H1 (cell line): ENCODE data around the gene ERGIC3. TPM values are rescaled to one million over a fixed set of nuclear protein-coding genes. Genes with fewer than 3 reads are reported as not detected.

ENCODE experiments used
- CTCF ChIA-PET: fragments of 300-600 bp; sonication (Branson Sonifier 250); formaldehyde crosslinking; loops from one replicate; lab custom pipeline; 2021; ENCODE audit not compliant: partially characterized antibody; lab: Charles Lee
- POLR2A ChIA-PET: fragments of 300-600 bp; sonication (Branson Sonifier 250); formaldehyde crosslinking; loops from one replicate; lab custom pipeline; 2021; ENCODE audit warnings: inconsistent platforms; ENCODE audit not compliant: partially characterized antibody; lab: Charles Lee
- DNase-seq, 2 experiments: peaks; one replicate each; pipeline versions ENCODE4 v3.0.0 to v3.0.0-alpha.2; 2010 to 2022; ENCODE audit warnings: low spot score in 2 of 2, low read depth in 1 of 2, mixed read lengths in 1 of 2
- FAIRE-seq: peaks from 2 replicates; lab custom pipeline; 2011; peaks lifted over from hg19 to GRCh38; lab: Jason Lieb, UNC
- H2AFZ ChIP-seq: 2 replicates; pipeline ENCODE4 v1.8.1; 2012; ENCODE audit warnings: low read length, inconsistent platforms
- H2AK5ac ChIP-seq: 2 replicates; pipeline ENCODE4 v1.6.1; 2013; ENCODE audit warnings: low read depth, low read length
- H2BK120ac ChIP-seq: replicated peaks from 2 replicates; pipeline ENCODE3; 2013; ENCODE audit warnings: low read depth, low read length, inconsistent platforms
- H2BK12ac ChIP-seq: 2 replicates; pipeline ENCODE4 v1.6.1; 2013; ENCODE audit warnings: low read depth, low read length
- H2BK15ac ChIP-seq: 2 replicates; pipeline ENCODE4 v1.6.1; 2013; ENCODE audit warnings: low read length
- H2BK20ac ChIP-seq: 2 replicates; pipeline ENCODE4 v1.6.1; 2013; ENCODE audit warnings: low read length
- H2BK5ac ChIP-seq: 2 replicates; pipeline ENCODE4 v1.6.1; 2013; ENCODE audit warnings: low read depth, low read length
- H3K14ac ChIP-seq: 2 replicates; pipeline ENCODE4 v1.6.1; 2013; ENCODE audit warnings: inconsistent platforms; ENCODE audit not compliant: insufficient read length
- H3K18ac ChIP-seq: 2 replicates; pipeline ENCODE4 v1.6.1; 2013; ENCODE audit warnings: low read length; ENCODE audit errors: extremely low read depth
- H3K23ac ChIP-seq: 2 replicates; pipeline ENCODE4 v1.6.1; 2013; ENCODE audit warnings: inconsistent platforms; ENCODE audit not compliant: insufficient read length
- H3K23me2 ChIP-seq: 2 replicates; pipeline ENCODE4 v1.6.1; 2013; ENCODE audit warnings: low read depth, low read length
- H3K27ac ChIP-seq: 2 replicates; pipeline ENCODE4 v1.6.1; 2011; ENCODE audit warnings: low read depth, low read length, inconsistent platforms
- H3K27me3 ChIP-seq, 4 experiments: replicated peaks in 1 of 4; 1 replicate in 1 of 4; 2 replicates in 3 of 4; pipeline versions ENCODE4 v1.6.1 to v1.8.1; 2011 to 2013; ENCODE audit warnings: low read length in 3 of 4, mild to moderate bottlenecking in 3 of 4, inconsistent platforms in 2 of 4, mixed read lengths in 2 of 4, moderate library complexity in 1 of 4; ENCODE audit not compliant: control insufficient read depth in 3 of 4, insufficient read depth in 3 of 4; ENCODE audit errors: extremely low read depth in 1 of 4
- H3K36me3 ChIP-seq, 4 experiments: 2 replicates each; pipeline versions ENCODE4 v1.6.1 to v1.8.1; 2011 to 2013; ENCODE audit warnings: mild to moderate bottlenecking in 4 of 4, low read length in 3 of 4, moderate library complexity in 2 of 4, control low read depth in 1 of 4, inconsistent platforms in 1 of 4; ENCODE audit not compliant: insufficient read depth in 4 of 4, control insufficient read depth in 2 of 4
- H3K4ac ChIP-seq: replicated peaks from 2 replicates; pipeline ENCODE3; 2013; ENCODE audit warnings: low read length, low read depth, mixed read lengths, inconsistent platforms; ENCODE audit not compliant: insufficient read length
- H3K4me1 ChIP-seq, 4 experiments: replicated peaks in 1 of 4; 1 replicate in 1 of 4; 2 replicates in 3 of 4; pipeline versions ENCODE4 v1.6.1 to v1.8.1; 2011 to 2013; ENCODE audit warnings: low read length in 3 of 4, inconsistent platforms in 2 of 4, mixed read lengths in 1 of 4; ENCODE audit not compliant: insufficient read depth in 4 of 4, control insufficient read depth in 3 of 4
- H3K4me2 ChIP-seq, 2 experiments: 2 replicates each; pipeline versions ENCODE4 v1.6.1 to v1.8.1; 2011 to 2013; ENCODE audit warnings: low read depth in 2 of 2, low read length in 2 of 2, control low read depth in 1 of 2, inconsistent platforms in 1 of 2, mild to moderate bottlenecking in 1 of 2; ENCODE audit not compliant: insufficient read depth in 1 of 2
- H3K4me3 ChIP-seq, 4 experiments: fragments of 200-600, 300-600 bp in 1 of 4; sonication (generic), shearing (Covaris generic), sonication (Bioruptor Twin) in 1 of 4; 2 replicates each; pipeline versions ENCODE4 v1.5.1 to v1.8.1; 2011 to 2016; ENCODE audit warnings: low read length in 4 of 4, low read depth in 3 of 4, control low read depth in 2 of 4, inconsistent platforms in 2 of 4, mild to moderate bottlenecking in 2 of 4, mixed read lengths in 1 of 4, moderate library complexity in 1 of 4; ENCODE audit not compliant: insufficient read depth in 2 of 4; ENCODE audit errors: extremely low read depth in 1 of 4
- H3K56ac ChIP-seq: replicated peaks from 2 replicates; pipeline ENCODE3; 2013; ENCODE audit warnings: low read depth, mild to moderate bottlenecking, mixed read lengths, low read length, inconsistent platforms; ENCODE audit not compliant: insufficient read length
- H3K79me1 ChIP-seq: 2 replicates; pipeline ENCODE4 v1.6.1; 2013; ENCODE audit warnings: low read depth, low read length, control low read depth
- H3K79me2 ChIP-seq, 2 experiments: 2 replicates each; pipeline versions ENCODE4 v1.6.1 to v1.8.1; 2012 to 2013; ENCODE audit warnings: low read length in 2 of 2, mild to moderate bottlenecking in 2 of 2, inconsistent platforms in 1 of 2; ENCODE audit not compliant: insufficient read depth in 2 of 2, control insufficient read depth in 1 of 2
- H3K9ac ChIP-seq, 4 experiments: replicated peaks in 1 of 4; 1 replicate in 1 of 4; 2 replicates in 3 of 4; pipeline versions ENCODE4 v1.6.1 to v1.8.1; 2011 to 2013; ENCODE audit warnings: low read depth in 3 of 4, low read length in 3 of 4, control low read depth in 2 of 4, mild to moderate bottlenecking in 2 of 4, moderate library complexity in 2 of 4, inconsistent platforms in 1 of 4; ENCODE audit errors: extremely low read depth in 1 of 4
- H3K9me3 ChIP-seq, 2 experiments: 2 replicates each; pipeline versions ENCODE4 v1.6.1 to v1.8.1; 2012 to 2013; ENCODE audit warnings: mild to moderate bottlenecking in 2 of 2, moderate library complexity in 2 of 2, control low read depth in 1 of 2, inconsistent platforms in 1 of 2, low read depth in 1 of 2, low read length in 1 of 2, mixed read lengths in 1 of 2; ENCODE audit not compliant: insufficient read depth in 2 of 2
- H4K20me1 ChIP-seq, 2 experiments: replicated peaks in 1 of 2; 2 replicates each; pipeline versions ENCODE3 to v1.8.1; 2011 to 2013; ENCODE audit warnings: inconsistent platforms in 2 of 2, low read length in 2 of 2, mild to moderate bottlenecking in 1 of 2; ENCODE audit not compliant: insufficient read depth in 2 of 2, control insufficient read depth in 1 of 2
- H4K5ac ChIP-seq: 2 replicates; pipeline ENCODE4 v1.6.1; 2013; ENCODE audit warnings: low read length, low read depth, mixed read lengths, inconsistent platforms; ENCODE audit not compliant: insufficient read length
- H4K8ac ChIP-seq: 2 replicates; pipeline ENCODE4 v1.8.0; 2013; ENCODE audit warnings: mild to moderate bottlenecking, moderate library complexity, low read length, inconsistent platforms; ENCODE audit not compliant: insufficient read depth; ENCODE audit errors: extremely low read depth
- H4K91ac ChIP-seq: replicated peaks from 2 replicates; pipeline ENCODE3; 2013; ENCODE audit warnings: low read length, mixed read lengths, inconsistent platforms; ENCODE audit not compliant: insufficient read length
- BRCA1 ChIP-seq: IDR thresholded peaks from 2 replicates; pipeline ENCODE4 v1.6.1; 2012; ENCODE audit warnings: low read depth, low read length, improper control_type of control experiment
- CEBPB ChIP-seq: IDR thresholded peaks from 2 replicates; pipeline ENCODE4 v1.6.1; 2012; ENCODE audit warnings: low read depth, low read length
- CREB1 ChIP-seq: IDR thresholded peaks from 2 replicates; pipeline ENCODE4 v1.6.1; 2012; ENCODE audit warnings: inconsistent platforms
- JUN ChIP-seq: IDR thresholded peaks from 2 replicates; pipeline ENCODE4 v1.6.1; 2011; ENCODE audit warnings: low read depth, mild to moderate bottlenecking, improper control_type of control experiment, low read length
- KDM1A ChIP-seq: fragments of 200-600, 300-600 bp; sonication (generic); IDR thresholded peaks from 2 replicates; pipeline ENCODE4 v1.7.1; 2016; ENCODE audit warnings: mild to moderate bottlenecking, low read length, borderline replicate concordance
- PHF8 ChIP-seq: fragments of 200-600 bp; sonication (generic); conservative IDR thresholded peaks from 2 replicates; pipeline ENCODE4 v1.7.1; 2012; ENCODE audit warnings: low read depth, mild to moderate bottlenecking, inconsistent platforms, low read length, moderate library complexity
- POU5F1 ChIP-seq: IDR thresholded peaks from 2 replicates; pipeline ENCODE4 v1.6.1; 2011; ENCODE audit warnings: low read depth, mild to moderate bottlenecking, low read length, moderate library complexity
- RBBP5 ChIP-seq: IDR thresholded peaks from 2 replicates; pipeline ENCODE4 v1.7.1; 2012; ENCODE audit warnings: low read depth, mild to moderate bottlenecking, inconsistent platforms, low read length, moderate library complexity, borderline replicate concordance
- RFX5 ChIP-seq: IDR thresholded peaks from 2 replicates; pipeline ENCODE4 v1.6.1; 2011; ENCODE audit warnings: low read depth, low read length, improper control_type of control experiment, borderline replicate concordance
- SIN3A ChIP-seq, 2 experiments: IDR thresholded peaks in 1 of 2; conservative IDR thresholded peaks in 1 of 2; 2 replicates each; pipeline ENCODE4 v1.6.1; 2011 to 2012; ENCODE audit warnings: low read length in 2 of 2, improper control_type of control experiment in 1 of 2, low read depth in 1 of 2, mild to moderate bottlenecking in 1 of 2
- ZNF274 ChIP-seq: IDR thresholded peaks from 2 replicates; pipeline ENCODE4 v1.7.0; 2012; ENCODE audit warnings: low read length, borderline replicate concordance; ENCODE audit errors: extremely low read depth
- WGBS, 2 experiments: shearing (Covaris generic) in 1 of 2; methylation state at CpG; one replicate each; pipeline versions ENCODE4 v1.1.6 to v1.1.7; 2013 to 2015; ENCODE audit warnings: low lambda C conversion rate in 2 of 2, mixed read lengths in 2 of 2, inconsistent platforms in 1 of 2, low coverage in 1 of 2, missing lambda C conversion rate in 1 of 2; ENCODE audit not compliant: insufficient replicate concordance in 2 of 2, insufficient coverage in 1 of 2, insufficient read length in 1 of 2; ENCODE audit errors: extremely low coverage in 1 of 2, missing lambda C conversion rate in 1 of 2; 5-methylcytosine and 5-hydroxymethylcytosine counted together
- polyA plus RNA-seq, 7 experiments: library from polyadenylated mRNA; depleted of rRNA in 3 of 7; stranded (reverse) in 5 of 7; unstranded in 2 of 7; fragments of >200 nt in 5 of 7; fragments of 200-250 nt in 2 of 7; gene quantifications; 1 replicate in 5 of 7; 2 replicates in 1 of 7; 4 replicates in 1 of 7; pipeline versions ENCODE4 v1.2.1 to v1.2.3, GENCODE V29; 2011 to 2013; ENCODE audit warnings: missing spikeins in 2 of 7, mixed read lengths in 2 of 7
- total RNA-seq: library from RNA; stranded (reverse); fragmentation: NEBNext Ultra II Directional; extraction: Animal tissue kit (Norgen Biotek cat#: 25700); gene quantifications from 2 replicates; pipeline ENCODE4 v1.2.1, GENCODE V29; 2021
- TF ChIP-seq, protein P1 (sequence below), 3 experiments: IDR thresholded peaks; 1 replicate in 2 of 3; 2 replicates in 1 of 3; pipeline versions ENCODE4 v1.5.1 to v1.6.1; 2011; ENCODE audit warnings: low read length in 3 of 3, mild to moderate bottlenecking in 3 of 3, inconsistent platforms in 2 of 3, low read depth in 1 of 3, moderate library complexity in 1 of 3; ENCODE audit not compliant: insufficient read depth in 1 of 3; ENCODE audit errors: control extremely low read depth in 1 of 3

Gene ERGIC3
- total and polyA plus RNA-seq, 2 of the 8 experiments (the other 6 are each of a cell fraction or from before 2014, with no cell fraction given), result 178 to 341 TPM

DNA sequence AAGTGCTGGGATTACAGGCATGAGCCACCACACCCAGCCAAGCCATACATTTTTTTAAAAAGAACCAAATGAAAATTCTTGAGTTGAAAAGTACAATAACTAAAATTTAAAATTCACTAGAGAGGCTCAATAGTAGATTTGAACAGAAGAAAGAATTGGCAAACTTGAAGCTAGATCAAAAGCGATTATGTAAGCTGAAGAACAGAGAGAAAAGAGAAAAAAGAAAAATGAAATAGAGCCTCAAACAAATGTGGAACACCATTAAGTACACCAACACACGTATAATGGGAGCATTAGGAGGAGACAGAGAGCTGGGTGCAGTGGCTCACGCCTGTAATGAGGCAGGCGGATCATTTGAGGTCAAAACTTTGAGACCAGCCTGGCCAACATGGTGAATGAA, 31.0 kb downstream of the ERGIC3 start:
- Histone ChIP-seq H3K79me2 (no peaks in the 10 kb centered on the region), H3K4ac (no peak overlapping the region), H3K36me3 (no peaks in the 10 kb centered on the region), H2AFZ (no peak overlapping the region), H4K20me1 (no peaks in the 10 kb centered on the region), H2BK5ac (no peak overlapping the region), H3K4me3 (no peak overlapping the region), H3K4me1 (no peaks in the 10 kb centered on the region), H2BK120ac (no peak overlapping the region), H3K4me2 (no peak overlapping the region), H2BK15ac (no peak overlapping the region), H3K56ac (no peak overlapping the region), H3K27me3 (no peaks in the 10 kb centered on the region), H4K5ac (no peak overlapping the region), H4K91ac (no peak overlapping the region), H3K14ac (no peak overlapping the region), H4K8ac (no peak overlapping the region), H3K79me1 (no peaks in the 10 kb centered on the region), H3K9ac (no peak overlapping the region), H3K23ac (no peak overlapping the region), H2BK12ac (no peak overlapping the region), H3K27ac (no peak overlapping the region), H3K9me3 (0 out of 4 replicates have a peak, but pooled peaks cover 0 to 2% of the 10 kb centered on the region in 2 experiments), H2BK20ac (no peak overlapping the region), H3K23me2 (no peaks in the 10 kb centered on the region), H3K18ac (no peak overlapping the region), H2AK5ac (no peak overlapping the region)
- WGBS, 2 experiments, result 93% methylated on average over 4 of the region's 4 CpGs; no CpG with 5 or more reads in 1 of the 2 experiments
- ChIA-PET POLR2A (interaction anchor here (1.6 kb wide), 2 partner anchors 31 to 43 kb away, joined by 3 to 5 read pairs; partner anchors contain the start of gene SPAG4), CTCF (interaction anchor here (1.1 to 2.3 kb wide), 4 partner anchors 14 to 45 kb away, joined by 3 to 12 read pairs (median 4); no protein-coding TSS in a partner anchor)
- FAIRE-seq (no peak), DNase-seq (no peak)
- TF ChIP-seq, protein P1, sequence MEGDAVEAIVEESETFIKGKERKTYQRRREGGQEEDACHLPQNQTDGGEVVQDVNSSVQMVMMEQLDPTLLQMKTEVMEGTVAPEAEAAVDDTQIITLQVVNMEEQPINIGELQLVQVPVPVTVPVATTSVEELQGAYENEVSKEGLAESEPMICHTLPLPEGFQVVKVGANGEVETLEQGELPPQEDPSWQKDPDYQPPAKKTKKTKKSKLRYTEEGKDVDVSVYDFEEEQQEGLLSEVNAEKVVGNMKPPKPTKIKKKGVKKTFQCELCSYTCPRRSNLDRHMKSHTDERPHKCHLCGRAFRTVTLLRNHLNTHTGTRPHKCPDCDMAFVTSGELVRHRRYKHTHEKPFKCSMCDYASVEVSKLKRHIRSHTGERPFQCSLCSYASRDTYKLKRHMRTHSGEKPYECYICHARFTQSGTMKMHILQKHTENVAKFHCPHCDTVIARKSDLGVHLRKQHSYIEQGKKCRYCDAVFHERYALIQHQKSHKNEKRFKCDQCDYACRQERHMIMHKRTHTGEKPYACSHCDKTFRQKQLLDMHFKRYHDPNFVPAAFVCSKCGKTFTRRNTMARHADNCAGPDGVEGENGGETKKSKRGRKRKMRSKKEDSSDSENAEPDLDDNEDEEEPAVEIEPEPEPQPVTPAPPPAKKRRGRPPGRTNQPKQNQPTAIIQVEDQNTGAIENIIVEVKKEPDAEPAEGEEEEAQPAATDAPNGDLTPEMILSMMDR (IDR thresholded peaks at IDR 0.05; ENCODE audit: control extremely low read depth in 1 of 3, insufficient read depth in 1 of 3, low read depth in 1 of 3, low read length in 3 of 3), result no peak
- no peak for TF ChIP-seq PHF8
- TF ChIP-seq POU5F1, result no peak
- no peak for TF ChIP-seq JUN
- no peak for TF ChIP-seq ZNF274
- no peak for TF ChIP-seq CEBPB
- no peak for TF ChIP-seq CREB1
- no peak for TF ChIP-seq BRCA1
- TF ChIP-seq SIN3A (conservative IDR thresholded peaks at IDR 0.05 in 1 of 2, IDR thresholded peaks at IDR 0.05 in 1 of 2; ENCODE audit: low read depth in 1 of 2, low read length in 2 of 2), result no peak
- TF ChIP-seq KDM1A, result no peak
- no peak for TF ChIP-seq RFX5
- TF ChIP-seq RBBP5, result no peak
